Adrenal gland (tissue), 5 donors: ENCODE measurements around the gene SRSF4.

Experiments used
- CTCF ChIP-seq, 6 experiments: fragments of 450-650 bp in 4 of 6; fragments of 200-600 bp in 2 of 6; sonication (generic) in 1 of 6; IDR thresholded peaks; 1 replicate in 5 of 6; 2 replicates in 1 of 6; pipeline versions ENCODE4 v1.5.1 to v1.8.0; 2016 to 2021; ENCODE audit warnings: antibody characterized with exemption in 6 of 6, mild to moderate bottlenecking in 2 of 6, moderate library complexity in 1 of 6
- POLR2A ChIP-seq, 2 donors: fragments of 450-650 bp; IDR thresholded peaks; one replicate each; pipeline ENCODE4 v1.6.1; 2017; ENCODE audit warnings: antibody characterized with exemption in 2 of 2, mild to moderate bottlenecking in 2 of 2, moderate library complexity in 1 of 2
- donor health status: DM: no; HTN: no; CAD: no.

- TF ChIP-seq CTCF (IDR thresholded peaks at IDR 0.05) (no peak), POLR2A (IDR thresholded peaks at IDR 0.05) (no peak)
Measured at GRCh38 chr1:29121936-29122681, 59.6 kb downstream of the SRSF4 start.
